ENCODE measurements around the gene FASTK.

GRCh38 chr7:151128716-151129115, 48.1 kb upstream of the FASTK start:
- no peak for TF ChIP-seq POLR2A (IDR thresholded peaks at IDR 0.05; ENCODE audit: low read depth, low read length)
- no peak for TF ChIP-seq TAF1 (IDR thresholded peaks at IDR 0.05; ENCODE audit: low read depth, low read length)
- no peak for TF ChIP-seq POLR2AphosphoS5 (IDR thresholded peaks at IDR 0.05; ENCODE audit: low read depth, low read length)

All from GM12891 (cell line).